NCI-H2107 treated with DMSO at 0.1 percent for 48 hours (cell line): ENCODE data around the gene CCNB3.
"Not testable (repeated sequence)": the region's sequence is repeated elsewhere in the genome, so short reads cannot be mapped to it uniquely, and the experiment has no call there.

Experiments used
- DNase-seq: peaks from one replicate; lab custom pipeline; 2025; ENCODE audit not compliant: unreplicated experiment; lab: John Stamatoyannopoulos, UW

The CCNB3 gene, protein sequence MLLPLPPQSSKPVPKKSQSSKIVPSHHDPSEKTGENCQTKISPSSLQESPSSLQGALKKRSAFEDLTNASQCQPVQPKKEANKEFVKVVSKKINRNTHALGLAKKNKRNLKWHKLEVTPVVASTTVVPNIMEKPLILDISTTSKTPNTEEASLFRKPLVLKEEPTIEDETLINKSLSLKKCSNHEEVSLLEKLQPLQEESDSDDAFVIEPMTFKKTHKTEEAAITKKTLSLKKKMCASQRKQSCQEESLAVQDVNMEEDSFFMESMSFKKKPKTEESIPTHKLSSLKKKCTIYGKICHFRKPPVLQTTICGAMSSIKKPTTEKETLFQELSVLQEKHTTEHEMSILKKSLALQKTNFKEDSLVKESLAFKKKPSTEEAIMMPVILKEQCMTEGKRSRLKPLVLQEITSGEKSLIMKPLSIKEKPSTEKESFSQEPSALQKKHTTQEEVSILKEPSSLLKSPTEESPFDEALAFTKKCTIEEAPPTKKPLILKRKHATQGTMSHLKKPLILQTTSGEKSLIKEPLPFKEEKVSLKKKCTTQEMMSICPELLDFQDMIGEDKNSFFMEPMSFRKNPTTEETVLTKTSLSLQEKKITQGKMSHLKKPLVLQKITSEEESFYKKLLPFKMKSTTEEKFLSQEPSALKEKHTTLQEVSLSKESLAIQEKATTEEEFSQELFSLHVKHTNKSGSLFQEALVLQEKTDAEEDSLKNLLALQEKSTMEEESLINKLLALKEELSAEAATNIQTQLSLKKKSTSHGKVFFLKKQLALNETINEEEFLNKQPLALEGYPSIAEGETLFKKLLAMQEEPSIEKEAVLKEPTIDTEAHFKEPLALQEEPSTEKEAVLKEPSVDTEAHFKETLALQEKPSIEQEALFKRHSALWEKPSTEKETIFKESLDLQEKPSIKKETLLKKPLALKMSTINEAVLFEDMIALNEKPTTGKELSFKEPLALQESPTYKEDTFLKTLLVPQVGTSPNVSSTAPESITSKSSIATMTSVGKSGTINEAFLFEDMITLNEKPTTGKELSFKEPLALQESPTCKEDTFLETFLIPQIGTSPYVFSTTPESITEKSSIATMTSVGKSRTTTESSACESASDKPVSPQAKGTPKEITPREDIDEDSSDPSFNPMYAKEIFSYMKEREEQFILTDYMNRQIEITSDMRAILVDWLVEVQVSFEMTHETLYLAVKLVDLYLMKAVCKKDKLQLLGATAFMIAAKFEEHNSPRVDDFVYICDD (N-terminal part only)

GRCh38 chrX:50204364-50204899, at the start of gene CCNB3:
Gene CCNB3 (plus strand): TSS chrX:50204765. CDS start chrX:50285164, 80,399 bp downstream.
- peak; percentile 32 for DNase-seq

- no peak for DNase-seq
Observed at GRCh38 chrX:50157545-50158135, 46.9 kb upstream of the CCNB3 start.

- no peak for DNase-seq
Observed at GRCh38 chrX:50158593-50158992, 46.0 kb upstream of the CCNB3 start.

- no peak for DNase-seq
Observed at GRCh38 chrX:50161127-50161526, 43.4 kb upstream of the CCNB3 start.

GRCh38 chrX:50165727-50166126, 38.8 kb upstream of the CCNB3 start:
- DNase-seq = no peak

DNA sequence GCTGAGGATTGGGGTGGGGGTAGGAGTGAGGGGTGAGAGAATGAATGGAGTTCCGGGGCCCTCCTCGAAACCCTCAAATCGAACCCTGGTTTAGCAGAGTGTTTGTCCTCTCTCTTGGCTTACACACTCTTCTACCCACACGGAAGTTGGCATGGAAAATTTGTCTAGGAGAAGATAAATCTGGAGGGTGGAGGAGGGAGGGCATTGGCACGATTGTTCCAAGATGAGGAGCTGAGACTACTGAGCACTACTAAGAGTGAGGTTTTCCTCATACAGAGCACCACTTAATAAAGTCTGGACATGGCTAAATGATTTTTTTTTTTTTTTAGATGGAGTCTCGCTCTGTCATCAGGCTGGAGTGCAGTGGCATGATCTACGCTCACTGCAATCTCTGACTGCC, 37.2 kb upstream of the CCNB3 start:
- DNase-seq = no peak

DNA sequence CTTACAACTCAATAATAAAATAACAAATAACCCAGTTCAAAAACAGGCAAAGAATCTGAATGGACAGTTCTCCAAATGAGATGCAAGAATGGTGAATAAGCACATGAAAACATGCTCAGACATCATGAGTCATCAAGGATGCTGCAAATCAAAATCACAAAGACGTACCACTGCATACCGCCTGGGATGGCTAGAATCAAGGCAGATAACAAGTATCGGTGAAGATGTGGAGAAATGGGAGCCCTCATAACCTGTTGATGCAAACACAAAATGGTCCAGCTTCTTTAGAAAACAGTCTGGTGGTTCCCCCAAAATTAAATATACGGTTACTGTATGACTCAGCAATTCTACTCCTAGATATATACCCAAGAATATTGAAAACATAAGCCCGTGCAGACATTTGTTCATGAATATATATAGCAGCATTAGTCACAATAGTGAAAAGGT, 36.3 kb upstream of the CCNB3 start:
- no peak for DNase-seq

DNA sequence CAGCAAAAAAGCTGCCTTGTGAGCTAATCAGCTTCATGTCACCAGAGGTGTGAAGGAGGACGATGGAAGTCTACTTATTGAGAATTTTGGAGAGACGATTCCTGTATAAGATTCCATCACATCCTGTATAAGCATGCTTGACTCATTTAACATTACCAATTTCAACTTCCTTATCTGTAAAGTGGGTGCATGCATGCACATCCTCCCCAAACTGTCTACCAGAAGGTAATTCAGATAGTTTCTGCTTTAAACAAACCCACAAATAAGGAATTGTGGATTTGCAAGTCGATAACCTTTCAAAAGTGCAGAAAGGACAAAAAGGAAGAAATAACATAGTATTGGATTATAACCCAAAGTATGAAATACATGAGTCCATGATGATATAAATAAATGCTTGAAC, 34.8 kb upstream of the CCNB3 start:
- DNase-seq = no peak

DNA sequence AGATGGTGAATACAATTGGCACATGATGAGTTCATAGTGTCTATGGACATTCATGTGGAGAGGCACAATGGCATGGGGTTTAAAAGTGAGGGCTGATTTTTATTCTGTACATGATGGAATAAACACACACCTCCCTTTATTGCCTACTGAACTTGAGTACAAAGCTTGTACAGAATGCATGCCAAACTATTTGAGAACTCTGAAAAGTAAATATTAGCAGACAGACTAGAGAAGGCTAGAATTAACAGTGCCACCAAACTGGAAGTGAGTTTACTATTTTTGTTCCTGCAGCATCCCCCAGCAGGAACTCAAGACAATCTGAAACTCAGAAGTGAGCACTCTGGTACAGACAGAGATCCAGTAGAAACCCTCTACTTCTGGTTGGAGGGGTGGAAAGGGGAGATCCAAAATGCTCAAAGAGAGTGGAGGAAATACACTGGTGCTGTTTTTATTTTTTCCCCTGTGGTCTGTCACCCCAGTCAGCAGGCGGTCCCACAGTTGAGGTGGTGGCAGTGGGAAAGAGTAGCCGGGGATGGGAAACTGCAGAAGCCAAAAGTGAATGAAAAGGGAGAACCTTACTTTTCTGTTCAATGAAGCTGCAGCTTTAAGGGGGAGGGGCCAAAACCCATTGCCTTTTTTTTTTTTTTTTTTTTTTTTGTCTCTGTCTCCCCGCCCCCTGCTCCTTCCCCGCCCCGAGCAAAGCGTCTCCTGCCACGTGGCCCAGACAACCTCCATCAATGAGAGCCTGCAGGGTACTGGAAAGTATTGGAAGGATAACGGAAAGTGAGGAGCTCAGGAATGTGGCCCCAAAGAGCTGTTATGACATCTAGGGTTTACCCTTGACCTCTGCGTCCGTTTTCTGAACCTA, 24.3 kb upstream of the CCNB3 start:
- no peak for DNase-seq

DNA sequence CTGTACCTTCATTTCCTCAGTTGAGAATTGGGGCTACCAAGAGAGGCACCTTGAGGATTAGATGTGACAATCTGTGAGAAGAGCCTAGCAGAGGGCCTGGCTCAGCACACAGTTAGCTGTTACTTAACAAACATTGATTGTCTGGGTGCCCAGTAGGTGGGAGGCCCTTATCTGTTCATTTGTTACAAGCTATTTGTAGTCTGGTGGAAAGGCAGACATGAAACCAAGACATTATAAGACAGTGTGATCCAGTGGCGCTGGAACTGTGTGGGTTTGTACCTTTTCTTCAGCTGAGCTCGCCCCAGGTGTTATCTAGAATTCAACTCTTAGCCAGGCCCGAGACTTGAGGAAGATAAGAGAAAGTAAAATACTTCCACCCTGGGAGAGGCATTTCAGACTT, 20.7 kb upstream of the CCNB3 start:
- DNase-seq = no peak

DNA sequence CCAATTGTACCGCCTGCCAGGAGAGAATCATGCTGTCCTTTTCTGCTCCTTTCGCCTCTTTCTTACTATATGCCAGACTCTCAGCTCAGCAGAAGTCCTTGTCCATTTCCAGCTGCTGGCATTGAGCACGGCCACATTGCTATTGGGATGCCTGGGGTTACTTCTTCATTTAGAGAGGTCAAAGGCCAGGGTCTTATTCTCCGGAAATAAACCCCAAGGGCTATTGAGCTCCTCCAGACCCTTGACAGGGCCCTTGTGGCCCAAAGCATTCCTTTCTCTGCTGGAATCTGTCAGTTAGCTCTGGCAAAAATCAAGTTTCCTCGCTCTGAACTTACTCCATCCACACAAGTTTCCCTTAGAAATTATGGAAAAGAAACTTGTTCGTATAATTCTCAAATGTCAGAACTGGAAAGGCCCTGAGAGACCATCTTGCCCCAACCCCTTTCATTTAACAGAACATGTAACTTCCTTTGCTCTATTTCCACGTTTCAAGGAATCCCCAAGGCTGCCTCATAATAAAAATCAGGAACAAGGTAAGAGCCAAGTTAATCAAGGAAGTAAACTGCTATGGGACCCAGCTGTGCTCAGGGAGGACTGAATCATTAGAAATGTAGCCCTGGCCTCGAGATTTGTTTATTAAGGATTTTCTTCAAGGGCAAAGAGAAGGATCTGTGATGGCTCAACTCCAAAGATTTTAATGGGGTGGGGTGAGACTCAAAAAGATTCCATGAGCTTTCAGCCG, 15.5 kb upstream of the CCNB3 start:
- DNase-seq = no peak

DNA sequence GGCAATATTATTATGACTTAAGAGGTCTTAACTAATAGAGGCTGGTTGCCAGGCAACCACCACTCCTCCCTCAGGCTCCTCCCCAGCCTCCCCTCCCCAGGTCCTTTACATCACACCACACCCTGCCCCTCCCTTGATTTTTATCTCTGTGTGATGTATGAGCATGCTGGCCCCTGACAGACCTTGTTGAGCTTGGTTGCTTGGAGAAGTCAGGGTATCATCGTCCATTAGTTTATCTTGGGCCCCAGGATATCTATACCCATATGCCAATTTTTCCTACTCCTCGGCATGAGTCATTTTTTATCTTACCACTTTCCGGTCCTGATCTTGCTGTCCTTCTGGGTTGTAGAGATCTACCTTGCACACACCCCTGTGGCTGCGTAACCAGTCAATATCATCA, 6.2 kb upstream of the CCNB3 start:
- DNase-seq = no peak

GRCh38 chrX:50200907-50201306, 3.7 kb upstream of the CCNB3 start, which contains the start of gene AKAP4:
Gene AKAP4 (minus strand): TSS chrX:50201007. CDS start chrX:50200889, 118 bp downstream.
- no peak for DNase-seq

GRCh38 chrX:50202539-50202938, 2.0 kb upstream of the CCNB3 start:
- no peak for DNase-seq

DNA sequence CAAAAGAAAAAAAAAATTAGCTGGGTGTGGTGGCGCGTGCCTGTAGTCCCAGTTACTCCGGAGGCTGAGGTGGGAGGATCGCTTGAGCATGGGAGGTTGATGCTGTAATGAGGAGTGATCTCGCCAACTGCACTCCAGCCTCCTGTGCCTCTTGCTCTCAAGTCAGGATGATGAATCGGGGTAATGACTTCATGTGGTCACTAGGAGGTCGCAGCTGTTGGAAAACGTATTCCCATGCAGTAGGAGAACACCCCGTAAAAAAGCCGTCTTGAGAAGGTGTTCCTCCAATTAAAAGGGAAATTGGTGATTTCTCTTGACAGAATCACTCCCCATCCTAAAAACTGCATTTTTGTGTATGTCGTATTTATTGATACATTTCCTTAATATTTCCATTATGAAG, 2.2 kb downstream of the CCNB3 start:
- no peak for DNase-seq

GRCh38 chrX:50211510-50211909, 6.9 kb downstream of the CCNB3 start:
- no peak for DNase-seq

DNA sequence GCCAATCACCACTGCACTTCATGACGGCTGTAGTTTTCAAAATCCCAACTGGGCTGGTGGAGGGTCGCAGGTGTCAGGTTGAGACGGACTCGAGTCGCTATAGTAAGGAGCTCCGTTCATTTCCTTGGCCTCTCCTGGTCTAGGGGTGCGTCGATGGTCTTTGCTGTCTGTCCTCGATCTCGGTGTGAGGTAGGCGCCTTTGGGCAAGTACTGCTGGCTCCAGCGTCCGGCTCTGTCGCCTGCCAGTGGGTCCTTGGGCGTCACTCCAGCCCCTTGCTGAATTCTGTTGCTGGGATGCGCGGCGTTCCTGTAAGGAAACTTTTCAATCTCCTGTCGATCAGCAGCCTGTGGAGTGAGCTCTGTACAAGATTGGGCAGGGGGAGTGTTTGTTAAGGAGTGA, 76.7 kb downstream of the CCNB3 start:
- no peak for DNase-seq

DNA sequence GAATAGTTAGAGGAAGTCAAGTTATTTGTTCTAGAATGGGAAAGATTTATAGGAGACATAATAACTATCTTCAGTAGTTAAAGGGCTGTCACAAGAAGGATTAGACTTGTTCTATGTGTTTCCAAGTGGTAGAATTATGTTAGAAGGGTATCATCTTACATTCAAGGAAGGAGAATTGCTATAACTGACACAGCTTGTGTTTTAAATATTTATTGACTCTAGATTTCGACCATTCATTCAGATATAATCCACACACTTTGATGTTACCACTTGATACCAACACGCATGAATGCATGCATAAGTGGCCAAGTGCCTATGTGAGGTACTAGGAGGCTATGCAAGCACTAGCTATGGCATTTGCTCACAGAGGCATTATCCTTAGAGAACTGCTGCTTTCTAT, 122.7 kb downstream of the CCNB3 start:
- no peak for DNase-seq

DNA sequence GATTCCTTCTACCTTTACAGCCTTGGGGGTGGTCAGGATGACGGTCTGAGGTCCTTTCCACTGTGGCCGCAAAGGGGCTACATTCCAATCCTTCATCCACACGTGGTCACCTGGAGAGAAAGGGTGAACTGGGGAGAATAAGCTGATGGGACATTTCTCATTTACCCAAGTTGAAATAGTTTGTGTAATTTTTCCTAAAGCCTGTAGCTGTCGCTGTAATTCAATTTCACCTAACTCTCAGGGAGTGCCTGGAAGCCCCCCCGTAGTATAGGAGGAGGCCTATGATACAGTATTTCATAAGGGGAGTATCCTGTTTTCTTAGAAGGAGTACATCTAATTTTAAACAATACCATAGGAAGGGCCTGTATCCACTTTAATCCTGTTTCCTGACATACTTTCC, 128.1 kb downstream of the CCNB3 start:
- not testable (repeated sequence) for DNase-seq
